ENCODE measurements around the gene LMAN2.

LMAN2 gene

GRCh38 chr5:177303121-177303924, 48.1 kb downstream of the LMAN2 start, which contains the start of the genes PRELID1 and RAB24 (continued):
- TF ChIP-seq ZBTB26 (tag by site-specific recombination; optimal IDR thresholded peaks at IDR 0.05): peak; percentile 95
- TF ChIP-seq ZNF157 (tag by site-specific recombination; IDR thresholded peaks at IDR 0.05): no peak
- TF ChIP-seq ZNF23 (tag by site-specific recombination; IDR thresholded peaks at IDR 0.05; ENCODE audit: borderline replicate concordance): no peak
- TF ChIP-seq ELK4 (IDR thresholded peaks at IDR 0.05; ENCODE audit: borderline replicate concordance, low read depth, low read length): peak; percentile 54; the same call in 1 of the 2 replicates
- no peak for TF ChIP-seq ZNF366 (tag by site-specific recombination; conservative IDR thresholded peaks at IDR 0.05)
- peak; percentile 95 for TF ChIP-seq ZBTB7A (tag by site-specific recombination; IDR thresholded peaks at IDR 0.05; ENCODE audit: low read depth)
- TF ChIP-seq ZNF692 (tag by site-specific recombination; IDR thresholded peaks at IDR 0.05): peak; percentile 66; the same call in 1 of the 2 replicates
- TF ChIP-seq REST (tag by site-specific recombination; IDR thresholded peaks at IDR 0.05): 0 out of 2 replicates have a peak, but pooled peaks have one; percentile 13
- no peak for TF ChIP-seq ZBTB49 (tag by site-specific recombination; IDR thresholded peaks at IDR 0.05; ENCODE audit: low read depth)
- no peak for TF ChIP-seq ZNF350 (tag by site-specific recombination; IDR thresholded peaks at IDR 0.05)
- no peak for TF ChIP-seq ZNF214 (tag by site-specific recombination; IDR thresholded peaks at IDR 0.05; ENCODE audit: borderline replicate concordance)
- TF ChIP-seq ZNF629 (tag by site-specific recombination; IDR thresholded peaks at IDR 0.05): 0 out of 2 replicates have a peak, but pooled peaks have one; percentile 47
- TF ChIP-seq BCL11A (tag by site-specific recombination; IDR thresholded peaks at IDR 0.05; ENCODE audit: low read depth): 0 out of 2 replicates have a peak, but pooled peaks have one; percentile 30
- TF ChIP-seq ZNF404 (tag by site-specific recombination; IDR thresholded peaks at IDR 0.05): no peak
- no peak for TF ChIP-seq ZNF544 (tag by site-specific recombination; IDR thresholded peaks at IDR 0.05)
- TF ChIP-seq ZNF16 (tag by site-specific recombination; IDR thresholded peaks at IDR 0.05; ENCODE audit: low read depth): no peak
- TF ChIP-seq GLI2 (tag by site-specific recombination; IDR thresholded peaks at IDR 0.05; ENCODE audit: borderline replicate concordance, low read depth): no peak
- TF ChIP-seq ZNF837 (tag by site-specific recombination; IDR thresholded peaks at IDR 0.05): 0 out of 2 replicates have a peak, but pooled peaks have one; percentile 29
- no peak for TF ChIP-seq ZNF148 (tag by site-specific recombination; IDR thresholded peaks at IDR 0.05; ENCODE audit: borderline replicate concordance)
- no peak for TF ChIP-seq ZBTB44 (tag by site-specific recombination; IDR thresholded peaks at IDR 0.05)
- no peak for TF ChIP-seq OVOL3 (tag by site-specific recombination; IDR thresholded peaks at IDR 0.05)
- no peak for TF ChIP-seq ZNF488 (tag by site-specific recombination; IDR thresholded peaks at IDR 0.05)
